ENCODE measurements around the gene ATP8B4.
"Not testable (repeated sequence)": the region's sequence is repeated elsewhere in the genome, so short reads cannot be mapped to it uniquely, and the experiment has no call there.

The ATP8B4 gene

DNA sequence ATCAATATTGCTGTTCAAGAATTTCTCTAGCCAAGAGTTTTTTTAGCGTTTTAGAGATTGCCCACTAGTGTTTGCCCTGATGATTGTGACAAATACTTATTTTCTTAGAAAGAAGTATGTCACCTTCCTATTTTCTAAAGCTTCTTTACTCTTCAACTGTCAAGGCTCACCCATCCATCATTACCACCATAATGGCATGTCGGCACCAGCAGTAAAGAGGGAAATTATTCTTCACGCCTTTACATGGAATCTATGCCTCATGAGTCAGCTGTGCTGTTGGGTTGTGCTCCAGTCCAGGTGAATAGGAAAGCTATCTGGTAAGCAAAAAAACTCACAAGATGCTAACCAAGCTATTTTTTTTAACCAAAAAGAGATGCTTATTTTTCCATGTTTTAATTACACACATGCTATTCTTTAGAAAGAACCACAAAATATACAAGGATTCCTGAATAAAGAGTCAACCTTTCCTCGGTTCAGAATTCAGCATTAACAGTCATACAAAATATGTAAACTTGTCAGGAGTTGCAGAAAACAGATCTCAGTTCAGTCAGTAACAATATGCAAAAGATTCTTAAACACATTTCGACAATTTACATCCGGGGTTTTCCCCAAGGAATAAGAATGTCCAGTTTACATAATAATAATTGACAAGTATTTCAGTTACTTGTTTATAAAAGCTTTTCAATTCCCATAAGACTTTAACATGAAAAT lies 128.0 kb downstream of the ATP8B4 start:
- no peak for DNase-seq

DNA sequence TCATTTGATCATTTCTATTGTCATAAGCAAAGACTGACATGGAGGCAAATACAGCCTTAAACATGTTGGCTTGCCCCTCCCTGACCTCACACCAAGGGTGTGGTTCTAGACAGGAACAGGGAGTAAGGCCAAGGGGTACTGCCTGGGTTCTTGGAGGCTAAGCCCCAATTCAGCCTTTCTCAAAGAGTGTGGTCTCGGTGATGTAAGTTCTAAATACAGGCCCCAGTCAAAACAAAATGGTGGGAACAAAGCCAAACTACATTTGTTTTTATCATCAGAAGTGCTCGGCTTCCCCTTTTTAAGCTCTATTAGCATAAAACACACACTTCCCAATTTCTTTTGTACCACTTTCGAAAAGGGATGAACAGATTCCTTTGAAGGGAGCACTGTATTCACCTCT lies 129.5 kb downstream of the ATP8B4 start:
- no peak for DNase-seq

DNA sequence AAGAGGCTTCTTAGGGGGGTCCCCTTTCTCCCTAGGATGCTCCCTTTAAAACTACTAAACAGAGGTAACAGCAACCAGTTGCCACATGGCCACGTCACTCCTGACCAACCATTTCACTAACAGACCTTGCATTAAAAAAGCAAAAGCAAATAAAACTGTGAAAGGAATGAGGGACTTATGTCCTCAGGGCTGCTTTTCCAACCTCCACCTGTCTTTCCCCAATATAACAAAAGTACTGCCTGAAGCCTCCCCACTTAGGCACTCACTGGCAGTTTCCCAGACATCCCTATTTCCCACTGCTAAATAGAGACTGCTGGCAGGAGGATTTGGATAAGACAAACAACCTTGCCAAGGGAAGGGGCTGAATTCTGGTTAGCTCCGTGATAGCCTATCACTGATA lies 130.3 kb downstream of the ATP8B4 start:
- DNase-seq, result no peak

DNA sequence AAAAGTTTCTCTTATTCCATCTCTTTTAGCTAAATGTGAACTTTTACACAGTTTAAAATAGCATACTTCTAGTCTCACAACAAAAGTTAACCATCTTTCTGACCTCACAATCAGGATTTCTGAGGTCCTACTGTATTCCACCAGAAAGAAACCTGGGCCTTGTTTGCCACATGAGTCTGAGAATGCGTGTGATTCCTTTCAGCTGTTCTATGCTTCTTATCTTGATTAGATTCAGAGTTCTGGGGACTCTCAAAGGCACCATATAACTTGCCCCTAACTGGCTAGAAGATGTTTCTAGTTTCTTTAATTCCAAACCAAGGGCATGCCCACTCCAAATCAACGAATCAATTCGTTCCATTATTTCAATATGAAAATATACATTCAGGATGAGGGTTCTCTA lies 131.1 kb downstream of the ATP8B4 start:
- DNase-seq, result no peak

DNA sequence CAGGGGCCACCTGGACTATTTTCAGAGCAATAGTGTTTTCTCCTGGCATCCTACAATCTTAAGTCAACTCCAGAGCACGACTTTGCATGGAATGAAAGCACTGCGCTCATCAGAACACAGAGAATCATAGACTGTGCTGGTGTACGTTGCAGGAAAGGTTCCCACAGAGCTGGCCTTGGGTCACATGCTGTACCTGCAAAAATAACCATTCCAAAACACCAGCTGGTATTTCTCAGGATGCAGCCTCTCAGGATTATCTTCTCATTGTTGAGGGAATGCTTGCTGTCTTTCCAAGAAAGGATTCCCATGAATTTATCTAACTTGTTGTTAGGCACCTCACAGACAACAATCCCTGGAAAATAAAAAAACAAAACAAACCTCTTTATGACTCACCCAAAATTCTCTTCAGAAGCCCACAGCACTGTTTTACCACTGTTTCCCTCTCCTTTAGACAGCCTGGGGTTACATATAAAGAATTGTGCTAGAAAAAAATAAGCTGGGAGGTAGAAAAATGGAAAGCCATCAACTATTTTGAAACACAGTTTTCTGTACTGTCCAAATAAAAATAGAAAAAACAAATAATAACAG lies 131.7 kb downstream of the ATP8B4 start:
- DNase-seq, result no peak

DNA sequence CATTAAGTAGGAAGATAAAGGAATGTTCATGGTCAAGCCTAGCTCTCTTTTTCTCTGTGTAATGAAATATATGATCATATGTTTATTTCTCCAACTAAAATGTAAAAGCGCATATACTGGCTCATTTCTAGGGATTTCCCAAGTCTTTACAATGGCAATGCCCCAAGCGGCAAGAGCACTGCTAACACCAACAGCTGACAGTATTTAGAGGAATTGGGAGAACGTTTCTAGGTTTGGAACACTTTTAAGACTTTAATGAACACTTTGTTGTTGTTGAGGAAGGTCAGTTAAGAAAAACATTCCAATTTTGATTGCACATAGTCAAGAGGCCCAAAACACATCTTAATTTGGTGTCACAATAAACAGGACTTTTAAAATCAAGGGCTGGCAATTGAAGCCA lies 132.7 kb downstream of the ATP8B4 start:
- DNase-seq, result no peak

DNA sequence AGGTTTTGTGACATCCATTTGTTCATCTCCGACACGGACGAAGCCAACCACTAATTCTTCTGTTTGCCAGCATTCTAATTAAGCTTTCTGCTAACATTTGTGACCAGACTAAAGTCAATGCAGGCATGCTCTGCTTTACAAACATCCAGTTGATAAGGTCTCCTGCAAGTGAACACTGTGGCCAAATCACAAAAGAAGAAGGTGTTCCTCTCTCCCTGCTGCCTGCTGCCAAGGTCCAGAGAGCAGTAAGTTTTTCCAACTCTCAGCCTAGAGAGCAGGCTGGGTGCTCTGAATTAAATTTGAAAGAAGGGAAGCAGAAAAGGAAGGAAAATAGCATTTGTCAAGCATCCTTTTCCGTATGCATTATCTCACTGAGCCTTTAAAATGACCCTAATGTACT lies 133.6 kb downstream of the ATP8B4 start:
- no peak for DNase-seq

DNA sequence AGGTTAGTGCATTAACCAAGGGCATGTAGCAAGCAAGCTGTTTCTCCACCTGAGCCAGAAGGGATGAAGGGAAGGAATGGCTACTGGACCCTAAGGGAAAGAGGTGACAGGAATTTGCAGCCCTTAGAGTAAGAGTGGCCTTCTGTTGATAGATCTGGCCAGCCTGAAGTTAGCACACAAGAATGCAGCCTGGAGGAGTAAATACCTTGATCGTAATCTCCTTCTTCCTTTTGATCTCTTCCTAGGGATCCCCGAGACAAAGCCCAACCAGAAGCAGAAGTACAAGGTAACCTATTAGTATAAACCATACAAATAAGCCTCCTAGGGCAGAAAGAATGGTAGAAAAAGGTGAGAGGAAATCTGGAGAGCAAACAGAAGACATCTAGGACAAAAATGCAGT lies 134.6 kb downstream of the ATP8B4 start:
- no peak for DNase-seq

DNA sequence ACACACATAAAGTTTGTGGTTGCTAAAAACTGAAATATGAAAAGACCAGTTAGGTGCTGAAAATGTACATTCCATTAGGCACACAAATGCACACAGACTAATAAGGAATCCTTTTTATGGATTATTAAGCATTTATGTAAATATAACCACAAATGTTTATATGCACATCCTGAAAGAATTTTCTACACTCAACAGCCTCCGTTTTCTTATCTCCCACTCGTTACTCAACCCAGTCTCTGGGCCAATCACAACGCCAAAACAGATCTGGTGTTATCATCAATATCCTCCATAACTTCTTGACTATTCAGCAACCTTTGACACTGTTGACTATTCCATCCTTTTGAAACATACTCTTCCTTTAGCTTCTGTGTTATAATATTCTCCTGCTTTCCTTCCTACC lies 136.4 kb downstream of the ATP8B4 start:
- no peak for DNase-seq

DNA sequence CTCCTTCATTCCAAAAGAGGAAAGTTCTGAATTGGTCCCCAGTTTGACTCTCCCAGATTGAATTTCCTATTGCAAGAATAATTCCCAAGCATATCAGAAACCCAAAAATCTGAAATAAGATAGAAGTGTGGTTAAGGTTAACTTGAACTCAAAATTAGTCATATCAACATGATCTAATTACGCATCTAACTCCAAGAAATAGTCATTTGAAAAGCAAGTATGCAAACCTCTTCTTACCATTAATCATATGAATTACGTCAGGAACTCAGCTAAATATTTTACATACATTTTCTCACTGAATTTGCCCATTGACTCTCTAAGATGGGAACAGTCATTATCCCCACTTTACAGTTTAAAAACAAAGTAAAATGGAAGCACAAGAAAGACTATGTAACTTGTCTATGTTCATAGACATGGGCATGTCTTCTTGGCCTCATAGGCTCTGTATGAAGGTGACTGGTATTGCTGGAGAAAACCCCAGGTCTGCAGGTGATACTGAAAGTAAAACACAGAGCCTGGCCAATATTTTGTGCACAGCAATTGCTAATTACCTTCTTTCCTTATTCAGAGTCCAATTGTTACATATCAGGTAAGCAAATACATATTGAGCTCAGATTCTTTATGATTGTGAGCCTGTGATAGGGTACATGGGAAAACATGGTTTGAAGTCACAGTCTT lies 139.2 kb downstream of the ATP8B4 start:
- no peak for DNase-seq

DNA sequence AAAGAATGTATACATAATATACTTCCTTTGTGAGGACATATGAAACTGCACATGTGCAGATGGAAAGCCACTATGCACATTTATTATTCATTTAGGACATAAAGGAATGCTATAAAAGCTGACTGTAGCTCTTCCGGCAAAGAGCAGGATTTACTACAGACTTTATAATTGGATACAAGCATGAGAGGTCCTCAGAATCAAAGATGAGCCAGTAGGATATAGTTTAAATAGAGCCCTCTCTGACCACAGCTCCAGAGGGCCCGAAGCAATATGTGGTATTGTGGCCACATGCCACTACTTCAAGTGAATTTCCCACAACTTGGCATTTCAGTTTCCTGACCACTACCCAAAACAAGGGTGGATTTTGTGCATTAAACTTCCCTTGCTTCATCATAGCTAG lies 140.9 kb downstream of the ATP8B4 start:
- no peak for DNase-seq

DNA sequence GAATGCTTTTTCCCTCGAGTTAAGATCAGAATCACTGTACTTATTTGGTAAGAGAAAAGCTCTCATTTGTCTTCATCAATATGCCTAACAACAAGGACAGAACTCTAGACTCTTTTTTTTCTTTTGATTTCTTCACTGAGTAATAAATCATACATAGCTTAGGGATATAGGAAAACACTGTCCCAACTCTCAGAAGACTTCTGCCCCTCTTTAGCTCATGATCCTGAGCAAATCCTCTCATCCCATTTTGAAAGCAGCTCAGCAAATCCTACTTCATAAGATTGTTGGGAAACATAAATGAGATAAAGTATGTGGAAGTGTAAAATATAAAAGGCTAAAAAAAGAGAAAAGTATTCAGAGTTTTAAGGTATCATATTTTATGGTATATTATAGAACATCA lies 141.7 kb downstream of the ATP8B4 start:
- no peak for DNase-seq

DNA sequence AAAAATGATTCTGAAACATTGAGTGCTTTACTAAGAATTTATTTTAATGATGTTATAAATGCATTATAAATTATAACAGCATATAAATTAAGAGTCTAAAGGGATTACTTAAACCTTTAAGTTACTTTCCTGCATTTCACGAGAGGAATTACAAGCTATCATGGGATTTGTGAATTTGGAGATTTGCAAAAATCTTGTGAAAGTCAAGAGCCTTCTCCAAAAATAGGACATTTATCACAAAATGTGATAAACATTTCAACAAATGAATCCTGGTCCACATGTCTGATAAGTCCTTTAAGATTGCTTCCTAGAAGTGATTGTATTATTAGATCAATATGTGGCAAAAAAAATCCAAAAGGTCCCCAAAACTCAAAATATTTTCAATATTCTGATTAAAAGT lies 154.5 kb downstream of the ATP8B4 start:
- no peak for DNase-seq

DNA sequence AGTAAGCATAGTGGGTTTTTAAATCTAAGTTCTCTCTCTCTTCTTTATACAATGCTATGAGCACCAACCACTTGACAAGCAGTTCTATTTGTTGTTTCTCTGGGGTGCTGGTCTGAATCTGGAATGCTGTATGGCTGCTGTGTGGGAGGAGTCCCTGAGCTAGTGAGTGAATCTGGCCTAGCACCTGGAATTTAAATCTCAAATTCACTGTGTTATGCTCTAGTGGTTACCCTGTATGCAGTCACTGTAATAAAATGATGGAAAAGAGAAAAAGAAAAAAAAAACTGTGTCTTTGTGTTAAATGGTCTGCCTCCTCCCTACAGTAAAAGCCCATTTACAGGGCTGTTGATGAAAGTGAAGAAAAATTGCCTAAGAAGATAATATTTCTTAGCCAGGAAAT lies 155.0 kb downstream of the ATP8B4 start:
- no peak for DNase-seq

DNA sequence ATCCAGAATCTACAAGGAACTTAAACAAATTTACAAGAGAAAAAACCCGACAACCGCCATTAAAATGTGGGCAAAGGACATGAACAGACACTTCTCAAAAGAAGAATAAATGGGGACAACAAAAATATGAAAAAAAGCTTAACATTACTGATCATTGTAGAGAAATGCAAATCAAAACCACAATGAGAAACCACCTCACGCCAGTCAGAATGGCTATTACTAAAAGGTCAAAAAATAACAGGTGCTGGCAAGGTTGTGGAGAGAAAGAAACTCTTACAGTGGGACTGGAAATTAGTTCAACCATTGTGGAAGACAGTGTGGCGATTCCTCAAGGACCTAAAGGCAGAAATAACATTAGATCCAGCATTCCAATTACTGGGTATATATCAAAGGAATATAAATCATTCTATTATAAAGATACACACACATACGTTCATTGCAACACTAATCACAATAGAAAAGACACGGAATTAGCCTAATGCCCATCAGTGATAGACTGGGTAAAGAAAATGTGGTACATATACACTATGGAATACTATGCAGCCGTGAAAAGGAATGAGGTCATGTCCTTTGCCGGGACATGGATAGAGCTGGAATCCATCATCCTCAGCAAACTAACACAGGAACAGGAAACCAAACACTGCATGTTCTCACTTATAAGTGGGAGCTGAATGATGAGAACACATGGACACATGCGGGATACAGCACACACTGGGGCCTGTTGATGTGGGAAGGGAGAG lies 155.8 kb downstream of the ATP8B4 start:
- not testable (repeated sequence) for DNase-seq

DNA sequence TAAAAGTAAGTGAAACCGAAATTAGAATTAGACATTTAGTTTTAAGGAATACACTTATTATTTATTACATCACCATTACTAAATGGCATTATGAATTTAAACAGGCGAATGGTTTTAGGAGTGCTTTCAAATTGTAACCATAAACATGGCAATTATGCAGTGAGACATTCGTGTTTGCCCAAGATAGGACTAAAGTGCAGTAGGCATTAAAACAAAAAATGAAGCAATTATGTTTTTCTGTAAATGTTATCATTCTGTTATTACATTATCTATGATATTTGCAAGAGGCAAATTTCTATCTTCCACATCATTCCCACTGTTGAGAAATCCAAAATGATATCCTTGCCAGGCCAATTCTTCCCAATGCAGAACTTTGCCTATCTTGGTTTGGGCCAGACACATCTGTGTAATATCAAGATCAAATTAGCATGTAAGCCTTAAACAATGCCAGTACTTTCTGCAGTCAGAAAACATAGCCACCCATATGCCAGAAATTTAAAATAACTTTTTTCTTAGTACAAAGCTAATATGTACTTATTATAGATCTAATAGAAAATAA lies 156.9 kb downstream of the ATP8B4 start:
- no peak for DNase-seq

DNA sequence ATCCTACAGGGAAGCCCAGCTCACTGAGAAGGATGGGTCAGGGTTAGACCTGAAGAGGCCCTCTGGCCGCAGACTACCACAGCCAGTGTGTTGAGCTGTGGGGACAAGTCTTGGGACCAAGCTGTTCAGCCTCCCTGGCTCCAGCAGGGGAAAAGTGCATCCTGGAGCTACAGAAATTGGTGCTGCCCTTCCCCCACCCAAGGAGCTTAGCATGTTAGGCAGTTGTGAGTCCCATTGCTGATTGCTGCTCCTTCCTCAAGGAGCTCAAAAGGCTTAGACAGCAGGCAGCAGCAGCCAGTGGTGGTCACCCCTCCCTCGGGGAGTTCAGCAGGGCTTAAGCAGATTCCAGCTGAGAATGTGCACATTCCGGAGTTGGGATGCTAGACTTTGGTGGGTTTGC lies 165.6 kb downstream of the ATP8B4 start:
- no peak for DNase-seq

DNA sequence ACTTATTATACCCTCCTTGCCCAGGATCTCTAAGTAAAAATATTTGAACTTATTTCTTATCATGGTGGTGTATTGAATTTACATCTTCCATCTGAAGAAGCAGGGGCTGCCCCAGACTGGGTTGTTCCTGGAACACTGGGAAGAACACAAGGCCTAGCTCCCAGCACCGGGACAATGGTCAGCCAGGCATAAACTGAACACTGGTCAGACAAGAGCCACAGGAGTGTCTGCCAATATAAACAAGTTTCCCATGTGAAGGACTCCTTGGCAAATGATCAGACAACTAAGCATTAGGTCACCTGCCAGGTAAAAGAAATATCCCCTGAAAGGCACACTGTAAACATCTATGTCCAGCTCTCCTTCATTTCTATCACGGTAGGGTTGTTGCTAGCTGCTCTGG lies 172.4 kb downstream of the ATP8B4 start:
- DNase-seq, result no peak

DNA sequence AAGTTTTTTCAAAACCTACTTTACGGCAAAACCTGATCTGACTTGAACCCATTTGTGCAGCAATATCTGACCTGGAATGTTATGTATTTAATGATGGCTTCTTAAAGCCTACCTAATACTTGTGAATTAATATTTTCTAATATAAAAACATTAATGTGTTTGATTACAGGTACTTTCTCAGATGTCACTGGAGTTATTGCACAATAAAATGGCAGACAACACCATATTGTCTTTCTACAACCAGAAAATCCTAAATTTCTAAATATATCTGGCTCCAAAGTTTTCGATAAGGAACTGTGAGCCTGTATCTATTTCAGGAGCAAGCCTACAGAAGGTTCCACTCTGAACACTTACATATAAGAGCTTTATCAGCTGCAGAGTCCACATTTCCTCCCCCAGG lies 184.5 kb downstream of the ATP8B4 start:
- no peak for DNase-seq

DNA sequence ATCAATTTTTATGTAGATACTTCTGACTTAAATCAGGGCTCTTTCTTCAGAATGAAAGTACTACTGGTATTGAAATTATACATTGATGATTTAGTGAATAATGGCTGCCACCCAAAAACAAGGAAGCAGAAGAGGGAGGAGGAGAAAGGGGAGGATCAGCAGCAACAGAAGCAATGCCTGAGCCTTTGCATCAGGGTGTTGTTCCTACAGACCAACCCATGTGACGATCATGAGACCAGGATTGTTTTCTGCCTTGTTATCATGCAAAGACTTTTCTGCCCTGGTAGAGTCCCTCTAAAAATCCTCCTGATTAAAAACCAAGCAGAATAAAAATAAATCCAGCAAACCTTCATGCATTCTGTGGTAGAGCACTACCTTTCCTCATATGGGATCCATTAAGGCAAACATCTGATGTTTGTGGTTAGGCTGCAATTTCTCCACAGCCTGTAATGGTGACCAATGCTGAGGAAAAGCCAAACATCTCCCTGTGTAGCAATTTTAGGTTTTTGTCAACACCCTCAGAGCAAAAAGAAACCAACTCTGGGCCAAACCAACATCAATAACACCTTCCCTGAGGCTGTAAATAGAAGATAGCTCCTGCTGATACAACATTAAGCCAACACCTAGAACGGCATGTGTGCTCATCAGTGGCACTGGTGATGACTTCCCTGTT lies 191.7 kb downstream of the ATP8B4 start:
- DNase-seq, result no peak

DNA sequence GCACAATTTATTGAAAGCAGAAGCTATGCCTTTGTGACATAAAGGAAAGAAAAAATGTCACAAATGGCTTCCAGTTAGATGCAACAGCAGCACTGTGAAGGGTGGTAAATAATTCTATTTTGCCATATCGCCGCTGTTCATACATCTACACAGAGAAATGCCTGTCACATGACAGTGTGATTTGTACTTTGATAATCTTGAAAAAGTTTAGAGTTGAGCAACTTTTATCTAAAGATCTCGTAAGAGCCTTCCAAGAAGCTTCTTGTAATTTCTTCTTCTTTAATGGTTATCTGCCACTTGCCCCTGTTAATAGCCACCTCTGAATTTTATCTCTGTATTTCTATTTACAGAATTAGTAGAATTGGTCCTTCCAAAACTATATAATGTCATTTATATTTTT lies 192.3 kb downstream of the ATP8B4 start:
- DNase-seq, result no peak

DNA sequence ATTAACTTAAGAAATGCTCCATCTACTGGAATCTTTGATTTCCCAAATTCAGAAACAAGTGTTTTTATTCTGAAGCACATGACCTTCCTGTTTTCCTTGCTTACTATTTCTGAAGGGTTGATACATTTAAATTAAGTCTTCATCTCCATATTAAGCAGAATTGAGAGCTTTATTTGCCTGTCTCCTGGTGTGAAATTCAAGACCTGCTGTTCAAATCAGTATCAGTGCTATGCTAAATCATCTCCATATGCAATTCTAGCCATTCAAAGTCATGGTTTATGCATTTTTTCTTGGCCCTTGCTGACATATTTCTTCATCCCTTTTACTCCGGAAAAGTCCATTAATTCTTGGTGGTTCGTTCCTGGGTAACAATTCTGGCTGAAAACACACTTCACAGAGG lies 195.4 kb downstream of the ATP8B4 start:
- no peak for DNase-seq

DNA sequence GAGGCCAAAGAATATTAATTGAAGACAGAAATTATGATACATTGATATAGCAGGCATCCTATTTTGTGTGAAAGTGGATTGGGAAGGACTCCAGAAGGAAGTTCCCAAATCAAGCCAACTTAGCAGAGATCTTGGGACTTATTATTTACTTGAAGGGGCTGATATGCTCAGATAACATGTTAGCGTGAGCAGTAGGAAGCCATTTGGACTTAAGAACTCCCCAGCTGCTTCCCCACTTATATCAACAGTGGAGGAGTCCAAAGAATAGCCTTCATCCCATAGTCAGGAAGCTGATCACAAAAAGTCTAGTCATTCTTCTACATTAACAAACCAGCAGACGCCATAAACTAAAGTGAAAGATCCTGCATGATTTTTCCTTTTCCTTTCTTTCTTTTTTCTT lies 200.0 kb downstream of the ATP8B4 start:
- no peak for DNase-seq

Measured in stimulated activated CD4-positive, alpha-beta T cell treated with anti-CD3 and anti-CD28 coated beads, Interleukin-2, amount 100 ng/mL, for 24 hours (primary cell).